WI38 (cell line): ENCODE results near the gene PYGL.

Source experiments
- H3K4me3 ChIP-seq: 2 replicates; pipeline ENCODE4 v1.5.1; 2011; ENCODE audit warnings: low read depth, mild to moderate bottlenecking, control low read depth, low read length
- TF ChIP-seq, protein P1 (sequence below): IDR thresholded peaks from 2 replicates; pipeline ENCODE4 v1.5.1; 2012; ENCODE audit warnings: low read depth, mild to moderate bottlenecking, control low read depth, low read length

The PYGL gene

DNA sequence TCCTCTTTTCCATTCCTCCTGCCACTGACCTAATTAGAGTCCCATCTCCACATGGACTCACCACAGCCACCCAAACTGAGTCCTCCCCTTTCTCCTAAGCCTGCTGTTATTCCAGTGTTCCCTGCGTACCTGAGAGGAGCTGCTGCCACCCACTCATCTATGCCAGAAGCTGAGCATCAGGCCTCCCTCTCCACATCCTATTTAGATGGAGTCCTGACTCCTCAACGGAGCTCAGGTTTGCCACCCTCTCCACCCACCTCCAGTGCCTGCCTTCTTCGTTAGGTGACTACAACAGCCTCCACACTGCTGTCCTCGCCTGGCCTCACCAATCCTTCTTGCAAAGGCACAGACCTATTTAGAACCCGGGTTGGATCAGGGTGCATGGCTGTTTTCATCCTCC, 87.6 kb downstream of the PYGL start:
- TF ChIP-seq, protein P1, sequence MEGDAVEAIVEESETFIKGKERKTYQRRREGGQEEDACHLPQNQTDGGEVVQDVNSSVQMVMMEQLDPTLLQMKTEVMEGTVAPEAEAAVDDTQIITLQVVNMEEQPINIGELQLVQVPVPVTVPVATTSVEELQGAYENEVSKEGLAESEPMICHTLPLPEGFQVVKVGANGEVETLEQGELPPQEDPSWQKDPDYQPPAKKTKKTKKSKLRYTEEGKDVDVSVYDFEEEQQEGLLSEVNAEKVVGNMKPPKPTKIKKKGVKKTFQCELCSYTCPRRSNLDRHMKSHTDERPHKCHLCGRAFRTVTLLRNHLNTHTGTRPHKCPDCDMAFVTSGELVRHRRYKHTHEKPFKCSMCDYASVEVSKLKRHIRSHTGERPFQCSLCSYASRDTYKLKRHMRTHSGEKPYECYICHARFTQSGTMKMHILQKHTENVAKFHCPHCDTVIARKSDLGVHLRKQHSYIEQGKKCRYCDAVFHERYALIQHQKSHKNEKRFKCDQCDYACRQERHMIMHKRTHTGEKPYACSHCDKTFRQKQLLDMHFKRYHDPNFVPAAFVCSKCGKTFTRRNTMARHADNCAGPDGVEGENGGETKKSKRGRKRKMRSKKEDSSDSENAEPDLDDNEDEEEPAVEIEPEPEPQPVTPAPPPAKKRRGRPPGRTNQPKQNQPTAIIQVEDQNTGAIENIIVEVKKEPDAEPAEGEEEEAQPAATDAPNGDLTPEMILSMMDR: no peak

DNA sequence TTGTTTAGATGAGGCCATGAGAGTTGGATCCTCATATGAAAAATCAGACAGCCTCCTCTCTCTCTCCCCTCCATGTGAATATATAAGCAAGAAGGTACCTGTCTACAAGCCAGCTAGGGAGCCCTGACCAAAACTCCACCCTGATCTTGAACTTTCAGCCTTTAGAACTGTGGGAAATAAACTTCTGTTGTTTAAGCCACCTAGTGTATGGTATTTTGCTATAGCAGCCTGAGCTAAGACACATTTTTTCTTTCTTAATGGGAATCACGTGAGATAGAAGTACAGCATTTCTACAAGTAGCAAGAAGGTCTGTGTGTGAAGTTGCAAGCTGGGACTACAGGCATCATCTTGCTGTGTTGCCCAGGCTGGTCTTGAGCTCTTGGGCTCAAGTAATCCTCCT, 88.7 kb downstream of the PYGL start:
- TF ChIP-seq, protein P1: no peak
- no peak overlapping the region for H3K4me3 ChIP-seq

More for the DNA sequence above, 87.6 kb downstream of the PYGL start:
- no peak overlapping the region for H3K4me3 ChIP-seq
